Activated CD8-positive, alpha-beta T cell treated with anti-CD3 and anti-CD28 coated beads for 36 hours (primary cell): ENCODE results near the gene OR6C2. TPM values are rescaled to one million over a fixed set of nuclear protein-coding genes. Genes with fewer than 3 reads are reported as not detected.

Source experiments
- ATAC-seq: fragments of 200-7000 bp; cut with Tn5 transposase; one replicate; pipeline ENCODE4 v1.10.0; 2021; ENCODE audit warnings: mild to moderate bottlenecking, moderate library complexity
- CTCF ChIA-PET: fragments of 350-600 bp; sonication (Branson Sonifier 250); formaldehyde crosslinking; loops from one replicate; lab custom pipeline; 2021; ENCODE audit warnings: antibody characterized with exemption; lab: Charles Lee
- POLR2A ChIA-PET: fragments of 350-600 bp; sonication (Branson Sonifier 250); formaldehyde crosslinking; loops from one replicate; lab custom pipeline; 2021; ENCODE audit warnings: antibody characterized with exemption; lab: Charles Lee
- DNase-seq: peaks from one replicate; pipeline ENCODE4 v3.0.0-alpha.2; 2020
- H3K27ac Mint-ChIP-seq: one replicate; pipeline ENCODE4 v1.8.0; 2021; ENCODE audit warnings: mild to moderate bottlenecking, mixed read lengths
- H3K27me3 Mint-ChIP-seq: one replicate; pipeline ENCODE4 v1.8.0; 2021; ENCODE audit warnings: mixed read lengths
- H3K36me3 Mint-ChIP-seq: one replicate; pipeline ENCODE4 v1.8.0; 2021; ENCODE audit warnings: low read depth, mixed read lengths
- H3K4me1 Mint-ChIP-seq: one replicate; pipeline ENCODE4 v1.8.0; 2021; ENCODE audit warnings: low read depth, mixed read lengths
- H3K4me3 Mint-ChIP-seq: one replicate; pipeline ENCODE4 v1.8.0; 2021; ENCODE audit warnings: mild to moderate bottlenecking, moderate library complexity, mixed read lengths
- H3K9me3 Mint-ChIP-seq: one replicate; pipeline ENCODE4 v1.8.0; 2021; ENCODE audit warnings: mixed read lengths
- intact Hi-C: fragments of 100-400 bp; cut with micrococcal nuclease; formaldehyde crosslinking; loops from one replicate; pipeline ENCODE4 v1.10.0; 2022
- total RNA-seq, 2 experiments: library from RNA; stranded (reverse); gene quantifications; one replicate each; pipeline ENCODE4 v1.2.3, GENCODE V29; 2021
- TF ChIP-seq, protein P1 (sequence below): fragments of 200-600 bp; IDR thresholded peaks from one replicate; pipeline ENCODE4 v1.8.0; 2022; ENCODE audit warnings: antibody characterized with exemption, mild to moderate bottlenecking

OR6C2 gene
- total RNA-seq, 2 experiments from 2014 or later: not detected

DNA sequence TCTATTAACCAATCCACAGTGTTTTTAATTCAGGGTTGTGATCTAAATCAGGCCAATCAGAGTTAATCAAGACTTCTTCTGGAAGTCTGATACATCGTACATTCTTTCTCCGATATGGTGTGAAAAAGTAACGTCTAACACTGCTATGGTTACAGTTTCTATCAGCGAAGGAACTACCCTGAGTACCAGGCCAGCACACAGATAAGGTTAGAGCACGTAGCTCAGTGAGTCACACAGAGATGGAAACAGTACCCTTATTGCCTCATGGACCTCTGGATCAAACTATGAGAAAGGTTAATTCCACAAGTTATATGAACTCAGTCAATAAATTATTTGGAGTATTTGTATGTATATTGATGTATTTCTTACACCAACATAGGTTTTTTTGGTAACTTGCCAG lies 51.6 kb downstream of the OR6C2 start:
- DNase-seq: no peak
- intact Hi-C loops: no loop called here
- Mint-ChIP-seq H3K27me3 (peaks cover 9% of the 10 kb centered on the region), H3K27ac (no peak overlapping the region), H3K4me1 (no peaks in the 10 kb centered on the region), H3K4me3 (no peak overlapping the region), H3K36me3 (no peaks in the 10 kb centered on the region), H3K9me3 (no peaks in the 10 kb centered on the region)
- TF ChIP-seq, protein P1, sequence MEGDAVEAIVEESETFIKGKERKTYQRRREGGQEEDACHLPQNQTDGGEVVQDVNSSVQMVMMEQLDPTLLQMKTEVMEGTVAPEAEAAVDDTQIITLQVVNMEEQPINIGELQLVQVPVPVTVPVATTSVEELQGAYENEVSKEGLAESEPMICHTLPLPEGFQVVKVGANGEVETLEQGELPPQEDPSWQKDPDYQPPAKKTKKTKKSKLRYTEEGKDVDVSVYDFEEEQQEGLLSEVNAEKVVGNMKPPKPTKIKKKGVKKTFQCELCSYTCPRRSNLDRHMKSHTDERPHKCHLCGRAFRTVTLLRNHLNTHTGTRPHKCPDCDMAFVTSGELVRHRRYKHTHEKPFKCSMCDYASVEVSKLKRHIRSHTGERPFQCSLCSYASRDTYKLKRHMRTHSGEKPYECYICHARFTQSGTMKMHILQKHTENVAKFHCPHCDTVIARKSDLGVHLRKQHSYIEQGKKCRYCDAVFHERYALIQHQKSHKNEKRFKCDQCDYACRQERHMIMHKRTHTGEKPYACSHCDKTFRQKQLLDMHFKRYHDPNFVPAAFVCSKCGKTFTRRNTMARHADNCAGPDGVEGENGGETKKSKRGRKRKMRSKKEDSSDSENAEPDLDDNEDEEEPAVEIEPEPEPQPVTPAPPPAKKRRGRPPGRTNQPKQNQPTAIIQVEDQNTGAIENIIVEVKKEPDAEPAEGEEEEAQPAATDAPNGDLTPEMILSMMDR: no peak
- POLR2A ChIA-PET: no interaction called here
- CTCF ChIA-PET: no interaction called here
- ATAC-seq: no peak

DNA sequence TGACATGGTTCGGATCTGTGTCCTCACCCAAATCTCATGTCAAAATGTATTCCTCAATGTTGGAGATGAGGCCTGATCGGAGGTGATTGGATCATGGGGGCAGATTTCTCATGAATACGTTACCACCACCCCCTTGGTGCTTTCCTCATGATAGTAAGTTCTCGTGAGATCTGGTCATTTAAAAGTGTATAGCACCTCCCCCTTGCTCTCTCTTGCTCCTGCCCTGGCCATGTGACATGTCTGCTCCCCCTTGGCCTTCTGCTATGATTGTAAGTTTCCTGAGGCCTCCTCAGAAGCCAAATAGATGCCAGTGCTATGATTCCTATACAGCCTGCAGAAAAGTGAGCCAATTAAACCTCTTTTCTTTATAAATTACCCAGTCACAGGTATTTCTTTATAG lies 55.4 kb downstream of the OR6C2 start:
- intact Hi-C loops: no loop called here
- Mint-ChIP-seq H3K9me3 (no peaks in the 10 kb centered on the region), H3K4me1 (no peaks in the 10 kb centered on the region), H3K36me3 (no peaks in the 10 kb centered on the region), H3K4me3 (no peak overlapping the region), H3K27me3 (peaks cover 9% of the 10 kb centered on the region), H3K27ac (no peak overlapping the region)
- ChIA-PET POLR2A (no interaction called here), CTCF (interaction anchor here (1.4 kb wide), 1 partner anchor 157 kb away, joined by 4 read pairs; no protein-coding TSS in a partner anchor)
- TF ChIP-seq, protein P1: no peak
- no peak for ATAC-seq
- no peak for DNase-seq

DNA sequence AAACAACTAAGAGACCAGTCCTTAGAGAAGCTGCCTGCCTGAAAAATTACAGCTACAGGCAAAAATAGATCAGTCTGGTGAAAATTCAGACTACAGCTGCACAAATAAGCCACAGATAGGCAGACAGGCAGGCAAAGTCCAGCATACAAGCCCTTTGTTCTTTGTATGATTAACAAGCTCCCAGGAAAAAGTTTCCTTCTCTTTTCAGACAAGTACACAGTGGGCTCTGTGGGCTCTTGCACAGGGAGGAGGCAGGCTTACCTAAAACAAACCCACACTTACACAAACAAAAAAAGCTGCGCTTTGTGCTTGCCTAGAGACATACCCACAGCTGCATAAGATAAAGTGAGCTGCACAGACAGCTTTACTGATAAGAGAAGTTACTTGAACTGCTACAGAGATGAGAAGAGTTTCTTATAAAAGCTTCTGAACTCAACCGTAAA lies 56.0 kb downstream of the OR6C2 start:
- no peaks in the 10 kb centered on the region for H3K4me1 Mint-ChIP-seq
- no peak overlapping the region for H3K4me3 Mint-ChIP-seq
- ChIA-PET CTCF (interaction anchor here (1.4 kb wide), 1 partner anchor 156 kb away, joined by 4 read pairs; no protein-coding TSS in a partner anchor), POLR2A (no interaction called here)
- H3K36me3 Mint-ChIP-seq: no peaks in the 10 kb centered on the region
- H3K27me3 Mint-ChIP-seq: peaks cover 9% of the 10 kb centered on the region
- intact Hi-C loops: no loop called here
- H3K9me3 Mint-ChIP-seq: no peaks in the 10 kb centered on the region
- DNase-seq (no peak), ATAC-seq (no peak)
- TF ChIP-seq, protein P1: no peak
- H3K27ac Mint-ChIP-seq: no peak overlapping the region

DNA sequence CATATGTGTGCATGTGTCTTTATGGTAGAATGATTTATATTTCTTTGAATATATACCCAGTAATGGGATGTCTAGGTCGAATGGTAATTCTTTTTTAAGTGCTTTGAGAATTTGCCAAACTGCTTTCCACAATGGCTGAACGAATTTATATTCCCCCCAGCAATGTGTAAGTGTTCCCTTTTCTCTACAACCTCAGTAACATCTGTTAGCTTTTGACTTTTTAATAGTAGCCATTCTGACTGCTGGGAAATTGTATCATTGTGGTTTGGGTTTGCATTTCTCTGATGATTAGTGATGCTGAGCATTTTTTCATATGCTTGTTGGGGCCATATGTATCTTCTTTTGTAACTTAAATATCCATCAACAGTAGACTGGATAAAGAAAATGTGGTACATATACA lies 57.7 kb downstream of the OR6C2 start:
- intact Hi-C loops: no loop called here
- ChIA-PET POLR2A (no interaction called here), CTCF (interaction anchor here (1.8 kb wide), 1 partner anchor 9 kb away, joined by 4 read pairs; the partner anchor contains the start of gene OR6C68)
- no peaks in the 10 kb centered on the region for H3K9me3 Mint-ChIP-seq
- no peaks in the 10 kb centered on the region for H3K4me1 Mint-ChIP-seq
- H3K27ac Mint-ChIP-seq: no peak overlapping the region
- TF ChIP-seq, protein P1: no peak
- no peaks in the 10 kb centered on the region for H3K36me3 Mint-ChIP-seq
- DNase-seq (no peak), ATAC-seq (no peak)
- no peak overlapping the region for H3K4me3 Mint-ChIP-seq
- H3K27me3 Mint-ChIP-seq: peaks cover 7% of the 10 kb centered on the region

Other genes with a start within 250 kb of the OR6C2 start
- gene OR10A7, start 223.1 kb upstream of the OR6C2 start, total RNA-seq: not detected
- gene OR6C74, start 199.5 kb upstream of the OR6C2 start, total RNA-seq: not detected
- not detected for gene OR6C6, start 147.5 kb upstream of the OR6C2 start, total RNA-seq
- gene OR6C1, start 129.7 kb upstream of the OR6C2 start, total RNA-seq: not detected
- gene OR6C3, start 113.3 kb upstream of the OR6C2 start, total RNA-seq: not detected
- gene OR6C75, start 81.1 kb upstream of the OR6C2 start, total RNA-seq: not detected
- gene OR6C65, start 43.5 kb upstream of the OR6C2 start, total RNA-seq: not detected
- not detected for gene OR6C76, start 17.8 kb upstream of the OR6C2 start, total RNA-seq
- not detected for gene OR6C70, start 26.1 kb downstream of the OR6C2 start, total RNA-seq
- not detected for gene OR6C68, start 48.3 kb downstream of the OR6C2 start, total RNA-seq
- gene OR6C4, start 105.5 kb downstream of the OR6C2 start, total RNA-seq: not detected
- not detected for gene OR2AP1, start 128.4 kb downstream of the OR6C2 start, total RNA-seq
- not detected for gene OR10P1, start 192.8 kb downstream of the OR6C2 start, total RNA-seq